SH-SY5Y (cell line): ENCODE results near the gene POLD2.

ENCODE experiments used
- GATA2 ChIP-seq: IDR thresholded peaks from 2 replicates; pipeline ENCODE4 v1.6.1; 2011; ENCODE audit warnings: mild to moderate bottlenecking, low read depth, low read length
- GATA3 ChIP-seq: IDR thresholded peaks from 2 replicates; pipeline ENCODE4 v1.6.1; 2011; ENCODE audit warnings: low read depth, mild to moderate bottlenecking, low read length, moderate library complexity

DNA sequence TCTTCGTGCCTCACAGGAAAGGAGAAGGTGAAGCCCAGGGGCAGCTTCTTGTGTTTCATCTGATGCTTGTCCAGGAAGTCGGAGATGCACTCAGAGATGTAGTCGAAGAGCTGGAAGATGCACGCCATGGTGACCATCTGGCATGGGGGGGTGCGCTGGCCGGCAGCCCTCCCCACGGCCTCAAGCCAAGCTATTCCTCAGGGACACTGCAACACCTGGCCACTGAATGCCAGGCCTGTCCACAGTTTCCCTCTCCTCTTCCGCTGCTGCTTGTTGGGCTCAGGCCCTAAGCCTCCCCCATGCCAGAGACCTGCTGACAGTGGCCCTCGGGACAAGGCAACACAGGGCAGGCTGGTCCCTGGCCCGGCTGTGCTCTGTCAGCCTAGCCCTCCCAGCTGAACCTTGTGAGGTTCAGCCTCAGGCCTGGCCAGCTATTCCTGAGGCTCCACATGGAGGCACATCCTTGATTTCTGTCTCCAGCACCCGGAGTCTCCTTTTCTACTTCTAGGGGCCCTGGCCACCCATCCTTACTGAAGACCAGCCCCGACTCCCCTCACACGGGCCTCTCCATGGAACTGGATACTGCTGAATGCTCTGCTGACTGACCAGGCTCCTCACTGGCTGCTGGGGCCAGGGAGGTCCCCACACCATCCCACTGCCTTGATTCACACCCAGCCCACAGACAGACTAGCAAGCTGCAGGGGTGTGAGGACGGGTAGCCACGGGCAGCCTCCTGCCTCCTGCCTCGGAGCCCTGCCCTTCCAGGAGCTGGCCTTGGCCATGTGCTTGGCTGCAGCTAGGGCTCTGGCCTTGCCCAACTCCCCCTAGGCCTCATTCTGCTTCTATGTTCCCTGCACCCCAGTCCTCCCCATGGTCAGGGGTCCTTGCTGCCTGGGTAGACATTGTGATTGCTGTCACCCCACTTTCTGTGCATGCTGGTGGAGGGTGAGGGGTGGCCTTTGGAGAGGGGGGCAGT, 27.9 kb upstream of the POLD2 start:
- no peak for TF ChIP-seq GATA3
- no peak for TF ChIP-seq GATA2
